ENCODE data around the gene DERL3. TPM values are rescaled to one million over a fixed set of nuclear protein-coding genes. Genes with fewer than 3 reads are reported as not detected.

The DERL3 gene
- polyA plus RNA-seq, 6 donors from 2014 or later: 25.2 to 33.9 (median 26.4) TPM

- H3K4me1 Mint-ChIP-seq: peaks cover 69 to 81% (median 76%) of the 10 kb centered on the region in 3 donors
Observed at GRCh38 chr22:23841736-23842445, 3.1 kb upstream of the DERL3 start.

GRCh38 chr22:23841292-23841691 is 2.5 kb upstream of the DERL3 start:
- DNase-seq (no peak), ATAC-seq (ENCODE audit: low read depth in 2 of 2) (no peak)
- H3K9me3 Mint-ChIP-seq: no peaks in the 10 kb centered on the region
- H3K36me3 Mint-ChIP-seq: no peaks in the 10 kb centered on the region
- peak overlapping the region in 5 of 6 donors; percentile 62 to 96 (median 91) for H3K27ac Mint-ChIP-seq
- H3K4me1 Mint-ChIP-seq: peaks cover 70 to 81% (median 77%) of the 10 kb centered on the region in 3 donors
- peak overlapping the region in 5 of 8 donors; percentile 31 to 69 (median 40) for H3K4me3 Mint-ChIP-seq
- H3K27me3 Mint-ChIP-seq: no peaks in the 10 kb centered on the region

More at GRCh38 chr22:23841736-23842445, 3.1 kb upstream of the DERL3 start:
- peak overlapping the region in 5 of 6 donors; percentile 87 to 96 (median 91) for H3K27ac Mint-ChIP-seq
- H3K4me3 Mint-ChIP-seq: peak overlapping the region in 1 of 8 donors; percentile 15
- H3K36me3 Mint-ChIP-seq: no peaks in the 10 kb centered on the region
- no peaks in the 10 kb centered on the region for H3K27me3 Mint-ChIP-seq
- no peaks in the 10 kb centered on the region for H3K9me3 Mint-ChIP-seq
- DNase-seq: no peak
- ATAC-seq (ENCODE audit: low read depth in 2 of 2): no peak

- Mint-ChIP-seq H3K9me3 (no peaks in the 10 kb centered on the region), H3K36me3 (peaks cover 0 to 8% of the 10 kb centered on the region in 2 donors), H3K4me3 (peak overlapping the region in 7 of 8 donors; percentile 7 to 95 (median 57)), H3K4me1 (peaks cover 69 to 82% (median 78%) of the 10 kb centered on the region in 3 donors), H3K27ac (peak overlapping the region; percentile 26 to 100 (median 96)), H3K27me3 (no peaks in the 10 kb centered on the region)
- no peak for ATAC-seq (ENCODE audit: low read depth in 2 of 2)
- DNase-seq: no peak
Observed at GRCh38 chr22:23840026-23840425, 1.2 kb upstream of the DERL3 start.

GRCh38 chr22:23837911-23838680 is 710 bp downstream of the DERL3 start:
- H3K9me3 Mint-ChIP-seq: no peaks in the 10 kb centered on the region
- H3K4me1 Mint-ChIP-seq: peaks cover 56 to 69% (median 67%) of the 10 kb centered on the region in 3 donors
- no peaks in the 10 kb centered on the region for H3K27me3 Mint-ChIP-seq
- peak overlapping the region; percentile 80 to 98 (median 96) for H3K4me3 Mint-ChIP-seq
- ATAC-seq (ENCODE audit: low read depth in 2 of 2) (peak; percentile 48 to 51), DNase-seq (peak; percentile 85)
- peaks cover 0 to 8% of the 10 kb centered on the region in 2 donors for H3K36me3 Mint-ChIP-seq
- peak overlapping the region; percentile 92 to 100 (median 98) for H3K27ac Mint-ChIP-seq

- no peaks in the 10 kb centered on the region for H3K27me3 Mint-ChIP-seq
- peaks cover 51 to 64% (median 61%) of the 10 kb centered on the region in 3 donors for H3K4me1 Mint-ChIP-seq
- no peak for DNase-seq
- H3K27ac Mint-ChIP-seq: peak overlapping the region; percentile 92 to 100 (median 98)
- H3K36me3 Mint-ChIP-seq: peaks cover 0 to 8% of the 10 kb centered on the region in 2 donors
- no peak for ATAC-seq (ENCODE audit: low read depth in 2 of 2)
- no peaks in the 10 kb centered on the region for H3K9me3 Mint-ChIP-seq
- H3K4me3 Mint-ChIP-seq: peak overlapping the region; percentile 80 to 98 (median 96)
Observed at GRCh38 chr22:23837496-23837859, 1.3 kb downstream of the DERL3 start.

GRCh38 chr22:23836692-23837495 is 1.9 kb downstream of the DERL3 start:
- Mint-ChIP-seq H3K36me3 (peaks cover 0 to 8% of the 10 kb centered on the region in 2 donors), H3K27me3 (no peaks in the 10 kb centered on the region), H3K27ac (peak overlapping the region; percentile 92 to 100 (median 98)), H3K4me3 (peak overlapping the region; percentile 80 to 98 (median 96)), H3K4me1 (peaks cover 51 to 68% (median 63%) of the 10 kb centered on the region in 3 donors), H3K9me3 (no peaks in the 10 kb centered on the region)
- ATAC-seq (ENCODE audit: low read depth in 2 of 2): no peak
- DNase-seq: no peak

- Mint-ChIP-seq H3K4me3 (peak overlapping the region; percentile 17 to 95 (median 78)), H3K36me3 (peaks cover 0 to 8% of the 10 kb centered on the region in 2 donors), H3K27ac (peak overlapping the region; percentile 81 to 100 (median 96)), H3K4me1 (peaks cover 45 to 62% (median 59%) of the 10 kb centered on the region in 3 donors), H3K9me3 (no peaks in the 10 kb centered on the region), H3K27me3 (no peaks in the 10 kb centered on the region)
- DNase-seq: no peak
- ATAC-seq (ENCODE audit: low read depth in 2 of 2): no peak
Observed at GRCh38 chr22:23836281-23836680, 2.5 kb downstream of the DERL3 start.

GRCh38 chr22:23835484-23836144 is 3.2 kb downstream of the DERL3 start:
- H3K27ac Mint-ChIP-seq: peak overlapping the region; percentile 81 to 100 (median 96)
- DNase-seq (no peak), ATAC-seq (ENCODE audit: low read depth in 2 of 2) (no peak)
- H3K27me3 Mint-ChIP-seq: no peaks in the 10 kb centered on the region
- peak overlapping the region in 4 of 8 donors; percentile 23 to 95 (median 58) for H3K4me3 Mint-ChIP-seq
- no peaks in the 10 kb centered on the region for H3K9me3 Mint-ChIP-seq
- H3K4me1 Mint-ChIP-seq: peaks cover 39 to 56% (median 56%) of the 10 kb centered on the region in 3 donors
- peaks cover 4 to 8% of the 10 kb centered on the region in 2 donors for H3K36me3 Mint-ChIP-seq

- Mint-ChIP-seq H3K27me3 (no peaks in the 10 kb centered on the region), H3K4me1 (peaks cover 44 to 60% (median 56%) of the 10 kb centered on the region in 3 donors), H3K27ac (peak overlapping the region; percentile 21 to 100 (median 96)), H3K36me3 (peaks cover 8 to 9% of the 10 kb centered on the region in 2 donors), H3K9me3 (no peaks in the 10 kb centered on the region), H3K4me3 (peak overlapping the region in 1 of 8 donors; percentile 72)
- ATAC-seq (ENCODE audit: low read depth in 2 of 2): no peak
- DNase-seq: no peak
Observed at GRCh38 chr22:23834793-23835483, 3.9 kb downstream of the DERL3 start.

- ATAC-seq (ENCODE audit: low read depth in 2 of 2): no peak
- H3K27ac Mint-ChIP-seq: peak overlapping the region in 2 of 6 donors; percentile 96 to 99
- H3K9me3 Mint-ChIP-seq: no peaks in the 10 kb centered on the region
- H3K36me3 Mint-ChIP-seq: peaks cover 8 to 9% of the 10 kb centered on the region in 2 donors
- no peaks in the 10 kb centered on the region for H3K27me3 Mint-ChIP-seq
- no peak for DNase-seq
- peaks cover 44 to 60% (median 56%) of the 10 kb centered on the region in 3 donors for H3K4me1 Mint-ChIP-seq
- H3K4me3 Mint-ChIP-seq: no peak overlapping the region
Observed at GRCh38 chr22:23834406-23834792, 4.4 kb downstream of the DERL3 start.

GRCh38 chr22:23833911-23834317 is 4.9 kb downstream of the DERL3 start:
- ATAC-seq (ENCODE audit: low read depth in 2 of 2) (no peak), DNase-seq (no peak)
- no peak overlapping the region for H3K4me3 Mint-ChIP-seq
- H3K27me3 Mint-ChIP-seq: no peaks in the 10 kb centered on the region
- peak overlapping the region in 3 of 6 donors; percentile 42 to 96 (median 81) for H3K27ac Mint-ChIP-seq
- H3K36me3 Mint-ChIP-seq: peaks cover 10 to 11% of the 10 kb centered on the region in 2 donors
- H3K9me3 Mint-ChIP-seq: no peaks in the 10 kb centered on the region
- peaks cover 44 to 60% (median 57%) of the 10 kb centered on the region in 3 donors for H3K4me1 Mint-ChIP-seq
